Myocyte (in vitro differentiated cells): Measurements from ENCODE around the gene C20orf96. TPM values are rescaled to one million over a fixed set of nuclear protein-coding genes. Genes with fewer than 3 reads are reported as not detected.
"Not testable (repeated sequence)": the region's sequence is repeated elsewhere in the genome, so short reads cannot be mapped to it uniquely, and the experiment has no call there.

Experiments
- DNase-seq: peaks from one replicate; pipeline ENCODE4 v3.0.0-alpha.2; 2012; ENCODE audit warnings: low read depth
- polyA plus RNA-seq: library from polyadenylated mRNA; unstranded; fragments of >200 nt; gene quantifications from one replicate; pipeline ENCODE4 v1.2.1, GENCODE V29; 2012; ENCODE audit warnings: missing spikeins
- total RNA-seq: library from RNA; depleted of rRNA; stranded (reverse); fragments of >200 nt; gene quantifications from 2 replicates; pipeline ENCODE4 v1.2.3, GENCODE V29; 2014

Gene C20orf96, protein sequence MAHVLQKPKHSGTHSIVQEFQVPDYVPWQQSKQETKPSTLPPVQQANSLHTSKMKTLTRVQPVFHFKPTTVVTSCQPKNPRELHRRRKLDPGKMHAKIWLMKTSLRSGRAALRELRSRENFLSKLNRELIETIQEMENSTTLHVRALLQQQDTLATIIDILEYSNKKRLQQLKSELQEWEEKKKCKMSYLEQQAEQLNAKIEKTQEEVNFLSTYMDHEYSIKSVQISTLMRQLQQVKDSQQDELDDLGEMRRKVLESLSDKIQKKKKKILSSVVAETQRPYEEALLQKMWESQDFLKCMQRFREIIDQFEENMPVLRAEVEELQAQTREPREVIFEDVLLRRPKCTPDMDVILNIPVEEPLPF
- 2.5 and 3.3 TPM in 2 replicates for total RNA-seq
- 11.1 TPM for polyA plus RNA-seq

DNA sequence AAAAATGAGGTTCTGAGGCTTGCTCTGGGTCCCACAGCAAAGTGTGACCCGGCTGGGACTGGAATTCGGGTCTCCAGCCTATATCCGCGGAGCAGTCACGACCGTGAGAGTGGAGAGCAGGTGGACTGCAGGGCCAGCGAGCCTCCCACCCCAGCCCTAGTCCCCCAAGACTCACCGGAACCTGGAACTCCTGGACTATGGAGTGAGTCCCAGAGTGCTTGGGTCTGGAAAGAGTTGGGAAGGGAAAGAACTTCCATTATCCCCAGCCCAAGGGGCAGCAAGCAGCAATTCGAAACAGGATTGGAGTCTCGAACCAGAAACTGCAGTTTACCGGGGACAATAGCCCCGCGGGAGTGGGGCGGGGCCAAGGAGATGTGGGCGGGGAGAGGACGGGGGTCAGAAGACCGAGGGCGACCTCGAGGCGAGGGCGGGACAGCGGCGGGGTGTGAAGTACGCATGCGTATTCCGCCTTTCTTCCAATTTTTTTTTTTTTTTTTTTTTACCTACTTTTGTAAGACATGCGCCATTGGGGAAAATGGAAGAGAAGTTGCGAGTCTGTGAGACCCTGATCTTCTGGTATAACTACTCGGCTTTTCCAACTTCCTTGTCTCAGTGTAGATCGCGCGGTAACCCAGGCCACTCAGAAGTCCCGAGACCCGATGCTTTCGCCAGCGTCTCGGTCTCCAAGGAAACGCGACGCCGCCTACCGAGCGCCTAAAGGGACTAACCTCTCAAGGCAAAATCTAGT lies at the start of gene C20orf96:
Gene C20orf96, minus strand, starts transcription at position 667 of the 748 bp plus-strand sequence. Its CDS starts 140 bp downstream, at position 527.
- DNase-seq: peak; percentile 97

DNA sequence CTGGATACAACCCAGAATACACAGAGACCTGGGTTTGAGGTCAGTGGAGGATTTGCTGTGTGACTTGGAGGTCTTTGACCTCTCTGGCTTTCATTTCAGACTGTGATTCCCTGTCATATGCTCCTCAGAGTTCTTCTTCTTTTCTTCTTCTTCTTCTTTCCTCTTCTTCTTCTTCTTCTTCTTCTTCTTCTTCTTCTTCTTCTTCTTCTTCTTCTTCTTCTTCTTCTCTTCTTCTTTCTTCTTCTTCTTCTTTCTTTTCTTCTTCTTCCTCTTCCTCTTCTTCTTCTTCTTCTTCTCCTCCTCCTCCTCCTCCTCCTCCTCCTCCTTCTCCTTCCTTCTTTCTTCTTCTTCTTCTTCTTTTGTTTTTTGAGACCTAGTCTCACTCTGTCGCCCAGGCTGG lies 45.5 kb upstream of the C20orf96 start:
- DNase-seq: not testable (repeated sequence)

DNA sequence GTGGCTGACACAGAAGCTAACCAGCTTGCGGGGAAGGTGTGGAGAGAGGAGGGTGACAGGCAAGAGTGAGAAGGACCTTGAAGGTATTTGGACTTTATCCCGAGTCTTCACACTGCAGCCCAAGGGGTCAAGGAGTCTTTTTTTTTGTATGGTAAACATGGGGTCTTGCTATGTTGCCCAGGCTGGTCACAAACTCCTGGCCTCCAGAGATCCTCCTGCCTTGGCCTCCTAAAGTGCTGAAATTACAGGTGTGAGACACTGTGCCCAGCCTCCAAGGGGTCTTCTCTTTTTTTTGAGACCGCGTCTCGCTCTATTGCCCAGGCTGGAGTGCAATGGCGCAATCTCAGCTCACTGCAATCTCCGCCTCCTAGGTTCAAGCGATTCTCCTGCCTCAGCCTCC lies 44.0 kb upstream of the C20orf96 start:
- DNase-seq: no peak

DNA sequence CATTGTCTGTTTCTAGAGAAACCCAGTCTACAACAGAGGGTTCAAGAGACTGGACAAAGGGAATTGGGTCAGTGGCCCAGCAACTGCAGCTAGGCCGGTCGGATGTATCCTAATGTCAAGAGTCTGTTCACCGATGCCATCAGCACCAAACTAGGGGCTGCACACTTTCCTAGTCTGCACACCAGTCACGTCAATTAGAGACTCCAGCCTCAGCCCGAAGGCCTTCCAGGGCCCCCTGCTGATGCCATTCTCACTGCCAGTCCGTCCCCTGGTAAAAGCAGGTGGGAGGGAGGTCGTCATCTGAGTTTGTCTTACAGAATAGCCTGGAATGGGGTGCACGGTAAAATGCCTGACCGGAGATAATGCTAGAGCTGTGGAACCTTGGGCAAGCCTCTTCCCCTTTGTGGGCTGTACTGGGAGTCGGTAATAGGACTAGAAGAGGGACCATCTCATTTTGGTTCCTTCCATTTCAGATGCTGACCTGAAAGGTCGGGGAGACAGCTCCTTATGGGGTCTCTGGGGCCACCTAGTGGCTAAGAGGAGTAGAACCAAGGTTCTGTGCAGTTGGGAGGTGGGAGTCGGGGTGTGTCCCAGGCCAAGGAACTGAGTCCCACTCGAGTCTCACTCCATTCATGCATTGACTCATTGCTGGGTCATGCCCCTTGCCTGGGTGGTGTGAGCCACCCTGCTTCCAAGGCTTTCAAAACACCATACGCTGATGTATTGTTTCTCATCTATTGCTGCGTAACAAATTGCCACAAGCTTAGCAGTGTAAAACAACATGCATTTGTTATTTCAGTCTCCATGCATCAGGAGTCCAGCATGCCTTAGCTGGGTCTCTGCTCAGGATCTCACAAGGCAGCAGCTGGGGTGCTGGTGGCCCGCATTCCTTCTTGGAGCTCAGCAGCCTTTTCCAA lies 39.9 kb upstream of the C20orf96 start:
- peak; percentile 68 for DNase-seq

DNA sequence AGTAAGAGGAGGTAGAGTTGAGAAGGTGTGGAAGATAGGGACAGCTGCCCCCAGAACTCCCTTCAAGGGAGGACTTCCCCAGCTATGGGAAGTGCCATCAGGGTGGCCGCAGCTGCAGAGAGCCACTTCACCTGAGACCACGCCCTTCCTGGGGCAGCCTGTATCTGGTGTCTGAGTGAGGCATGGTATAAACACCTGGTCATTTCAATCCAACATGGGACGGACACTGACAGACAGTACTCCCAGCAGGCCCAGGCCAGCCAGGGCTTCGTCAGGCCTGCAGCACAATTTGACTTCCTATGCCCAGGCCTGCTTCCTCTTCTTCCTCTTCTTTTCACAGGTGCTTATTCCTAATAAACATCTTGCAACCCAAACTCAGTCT lies 39.3 kb upstream of the C20orf96 start:
- DNase-seq: peak; percentile 33

DNA sequence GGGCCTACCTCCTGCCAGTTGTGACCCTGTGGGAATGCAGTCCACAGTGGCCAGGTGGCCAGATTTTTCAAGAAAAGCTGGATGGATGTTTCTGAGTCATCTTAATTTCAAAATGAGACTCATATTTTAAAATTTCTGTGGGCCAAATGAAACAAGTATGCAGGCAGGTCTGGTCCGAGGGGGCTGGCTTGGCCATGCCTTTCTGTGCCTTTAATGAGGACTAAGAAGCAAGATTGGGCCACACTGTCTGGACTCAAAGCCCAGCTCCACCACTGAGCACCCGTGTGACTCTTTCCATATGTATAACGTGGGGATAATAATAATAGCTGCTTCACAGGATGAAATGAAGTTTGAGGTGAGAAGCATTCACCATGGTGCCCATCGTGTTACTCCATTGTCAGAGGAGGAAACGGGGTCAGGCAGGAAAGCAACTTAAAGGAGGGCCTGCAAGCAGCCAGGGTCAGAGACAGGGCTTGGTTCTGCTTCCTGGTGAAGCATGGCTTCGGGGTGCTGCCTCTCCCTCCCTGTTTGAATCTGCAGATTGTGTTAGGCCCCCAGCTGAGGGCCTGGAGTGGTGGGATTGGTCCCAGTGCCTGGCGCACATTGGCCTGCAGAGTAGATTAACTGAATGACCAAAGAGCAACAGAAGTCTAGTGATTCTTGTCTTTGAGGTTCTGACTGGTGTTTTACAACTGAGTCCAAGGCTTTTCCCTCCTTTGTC lies 38.6 kb upstream of the C20orf96 start:
- no peak for DNase-seq

DNA sequence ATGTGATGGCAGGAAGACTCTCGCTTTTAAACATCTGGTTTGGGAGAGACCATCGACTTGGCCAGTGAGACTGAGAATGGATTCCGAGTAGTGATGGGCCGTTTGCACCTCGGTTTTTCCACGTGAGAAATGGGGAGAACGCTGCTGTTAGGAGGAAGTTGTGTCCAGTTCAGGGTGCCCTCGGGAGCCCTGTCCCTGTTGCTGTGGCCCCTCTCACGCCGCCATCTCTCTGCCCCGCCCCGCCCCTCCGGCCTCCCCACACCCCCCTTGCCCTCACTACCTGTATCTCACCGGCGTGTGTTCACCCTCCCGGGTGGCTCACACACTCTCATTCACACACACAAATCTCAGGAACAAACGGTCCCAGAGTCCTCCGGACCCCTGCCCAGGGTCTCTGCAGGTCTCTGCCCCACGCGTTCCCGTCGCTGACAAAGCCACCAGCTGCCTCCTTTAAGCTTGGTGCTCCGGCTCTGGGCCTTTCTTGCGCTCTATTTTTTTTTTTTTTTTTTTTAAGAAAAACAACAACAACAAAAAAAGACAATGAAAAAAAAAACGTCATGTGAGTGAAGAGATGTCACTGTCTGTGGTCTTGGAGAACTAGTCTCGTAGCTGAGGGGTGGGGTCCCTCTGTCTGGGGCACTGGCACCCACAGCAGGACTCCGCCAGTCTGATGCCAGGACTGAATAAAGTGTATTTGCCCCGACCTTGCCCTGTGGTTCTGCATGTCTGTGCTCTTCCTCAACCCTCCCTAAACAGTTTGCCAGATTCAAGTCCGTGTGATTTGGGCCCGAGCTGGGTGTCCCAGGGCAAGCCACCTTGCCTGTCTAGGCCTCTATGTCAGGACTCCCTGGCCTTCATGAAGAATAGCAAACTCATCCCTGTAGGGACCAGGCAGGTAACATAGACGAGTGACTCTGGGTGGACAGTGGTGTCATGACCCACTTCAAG lies 37.8 kb upstream of the C20orf96 start:
- DNase-seq: no peak

DNA sequence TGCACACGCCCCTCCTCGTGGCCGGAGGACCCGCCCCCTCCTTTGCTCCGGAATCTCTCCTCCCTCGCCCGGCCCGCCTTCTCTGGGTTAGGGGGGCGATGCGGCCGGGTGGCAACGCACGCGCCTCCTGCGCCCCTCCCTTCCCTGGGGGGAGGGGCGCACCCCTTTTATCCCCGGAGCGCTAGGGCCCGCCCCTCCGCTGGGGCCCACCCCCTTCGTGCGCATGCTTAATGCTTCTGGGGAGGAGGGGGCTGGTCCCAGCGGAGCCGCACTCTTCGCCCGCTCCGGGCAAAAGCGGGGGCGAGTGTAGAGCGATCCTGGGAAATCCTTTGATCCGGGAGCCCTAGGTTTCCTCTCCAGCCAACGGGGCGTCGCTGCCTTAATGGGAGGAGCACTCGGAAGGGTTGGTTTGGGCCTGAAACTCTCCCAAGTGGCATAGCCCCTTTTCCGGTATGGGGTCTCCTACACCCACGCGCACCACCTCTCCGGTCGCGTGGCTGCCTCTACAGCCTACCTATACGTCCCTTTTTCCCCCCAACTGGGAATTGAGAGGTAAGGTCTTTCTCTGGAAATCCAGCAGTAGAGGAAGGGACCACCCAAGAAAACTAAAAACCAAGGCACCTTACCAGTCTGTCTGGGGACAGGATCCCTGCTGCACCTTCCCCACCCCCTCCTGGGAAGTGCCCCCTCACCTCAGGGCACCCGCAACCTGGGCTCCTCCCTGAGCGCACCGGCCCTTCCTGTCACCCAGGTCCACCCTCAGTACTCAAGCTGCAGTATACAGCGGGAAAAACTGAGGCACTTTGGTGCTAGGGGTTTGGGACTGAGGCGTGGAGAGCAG lies 36.9 kb upstream of the C20orf96 start:
- peak; percentile 94 for DNase-seq

DNA sequence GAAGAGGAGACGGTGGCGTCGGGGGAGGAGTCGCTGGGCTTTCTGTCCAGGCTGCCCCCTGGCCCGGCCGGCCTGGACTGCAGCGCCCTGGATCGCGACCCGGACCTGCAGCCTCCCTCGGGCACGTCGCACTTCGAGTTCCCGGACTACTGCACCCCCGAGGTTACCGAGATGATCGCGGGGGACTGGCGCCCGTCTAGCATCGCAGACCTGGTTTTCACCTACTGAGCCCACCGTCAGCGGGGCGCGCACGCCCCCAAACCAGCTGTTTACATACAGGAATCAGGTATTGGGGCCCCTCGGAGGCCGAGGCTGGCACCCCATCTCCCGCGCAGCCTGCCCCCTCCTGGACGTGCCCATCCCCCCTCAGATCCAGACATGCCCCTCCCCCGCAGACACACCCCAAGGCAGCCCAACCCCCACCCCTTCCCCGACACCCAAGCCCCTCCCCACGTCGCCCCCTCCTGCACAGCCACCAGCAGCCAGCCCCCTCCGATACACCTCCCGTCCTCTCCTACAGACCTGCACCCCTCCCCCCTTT lies 36.2 kb upstream of the C20orf96 start:
- peak; percentile 36 for DNase-seq

DNA sequence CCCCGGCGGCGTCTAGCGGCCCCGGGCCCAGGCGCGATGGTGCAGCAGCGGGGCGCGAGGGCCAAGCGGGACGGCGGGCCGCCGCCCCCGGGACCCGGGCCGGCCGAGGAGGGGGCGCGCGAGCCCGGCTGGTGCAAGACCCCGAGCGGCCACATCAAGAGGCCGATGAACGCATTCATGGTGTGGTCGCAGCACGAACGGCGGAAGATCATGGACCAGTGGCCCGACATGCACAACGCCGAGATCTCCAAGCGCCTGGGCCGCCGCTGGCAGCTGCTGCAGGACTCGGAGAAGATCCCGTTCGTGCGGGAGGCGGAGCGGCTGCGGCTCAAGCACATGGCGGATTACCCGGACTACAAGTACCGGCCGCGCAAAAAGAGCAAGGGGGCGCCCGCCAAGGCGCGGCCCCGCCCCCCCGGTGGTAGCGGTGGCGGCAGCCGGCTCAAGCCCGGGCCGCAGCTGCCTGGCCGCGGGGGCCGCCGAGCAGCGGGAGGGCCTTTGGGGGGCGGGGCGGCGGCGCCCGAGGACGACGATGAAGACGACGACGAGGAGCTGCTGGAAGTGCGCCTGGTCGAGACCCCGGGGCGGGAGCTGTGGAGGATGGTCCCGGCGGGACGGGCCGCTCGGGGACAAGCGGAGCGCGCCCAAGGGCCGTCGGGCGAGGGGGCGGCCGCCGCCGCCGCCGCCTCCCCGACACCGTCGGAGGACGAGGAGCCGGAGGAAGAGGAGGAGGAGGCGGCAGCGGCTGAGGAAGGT lies 35.5 kb upstream of the C20orf96 start:
- peak; percentile 82 for DNase-seq

DNA sequence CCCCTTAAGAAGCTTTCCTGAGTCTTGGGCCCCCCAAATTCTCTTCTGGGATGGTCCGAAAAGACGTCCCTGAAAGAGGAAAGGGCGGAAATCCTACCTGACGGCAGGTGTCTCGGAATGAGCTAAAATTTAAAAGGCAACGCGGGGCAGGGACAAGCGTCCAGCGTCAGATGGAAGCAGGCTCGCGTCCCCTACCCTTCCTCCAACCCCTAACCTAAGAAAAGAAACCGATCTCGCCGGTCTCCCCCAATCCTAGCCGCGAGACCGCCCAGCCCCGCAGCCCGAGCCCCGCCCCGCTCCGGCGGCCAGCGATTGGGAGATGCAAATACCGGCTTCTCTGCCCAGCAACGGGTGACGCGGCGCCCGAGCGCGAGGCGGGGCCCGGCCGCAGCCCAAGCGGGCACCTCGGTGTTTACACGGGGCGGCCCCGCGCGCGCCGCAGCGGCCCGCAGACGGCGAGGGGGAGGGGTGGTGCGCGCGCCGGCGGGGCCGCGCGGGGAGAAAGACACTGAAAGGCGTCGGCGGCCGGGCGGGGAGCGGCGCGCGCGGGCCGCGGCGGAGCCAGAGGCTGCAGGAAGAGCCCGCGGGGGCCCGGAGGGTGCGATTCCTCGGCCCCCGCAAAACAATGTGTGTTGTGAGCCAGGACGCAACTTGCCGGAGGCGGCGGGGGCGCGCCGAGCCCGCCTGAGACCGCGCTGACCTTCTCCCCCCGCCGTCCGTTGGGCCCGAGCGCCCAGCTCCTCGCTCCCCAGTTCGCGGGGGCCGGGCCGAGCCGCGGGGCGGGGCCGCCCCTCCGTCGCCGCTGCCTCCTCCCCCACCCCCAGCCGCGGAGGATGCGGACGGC lies 34.7 kb upstream of the C20orf96 start, which contains the start of gene SOX12:
Gene SOX12, plus strand, starts transcription at position 508 of the 844 bp plus-strand sequence. CDS start 373 bp downstream, outside the sequence.
- DNase-seq: peak; percentile 93

DNA sequence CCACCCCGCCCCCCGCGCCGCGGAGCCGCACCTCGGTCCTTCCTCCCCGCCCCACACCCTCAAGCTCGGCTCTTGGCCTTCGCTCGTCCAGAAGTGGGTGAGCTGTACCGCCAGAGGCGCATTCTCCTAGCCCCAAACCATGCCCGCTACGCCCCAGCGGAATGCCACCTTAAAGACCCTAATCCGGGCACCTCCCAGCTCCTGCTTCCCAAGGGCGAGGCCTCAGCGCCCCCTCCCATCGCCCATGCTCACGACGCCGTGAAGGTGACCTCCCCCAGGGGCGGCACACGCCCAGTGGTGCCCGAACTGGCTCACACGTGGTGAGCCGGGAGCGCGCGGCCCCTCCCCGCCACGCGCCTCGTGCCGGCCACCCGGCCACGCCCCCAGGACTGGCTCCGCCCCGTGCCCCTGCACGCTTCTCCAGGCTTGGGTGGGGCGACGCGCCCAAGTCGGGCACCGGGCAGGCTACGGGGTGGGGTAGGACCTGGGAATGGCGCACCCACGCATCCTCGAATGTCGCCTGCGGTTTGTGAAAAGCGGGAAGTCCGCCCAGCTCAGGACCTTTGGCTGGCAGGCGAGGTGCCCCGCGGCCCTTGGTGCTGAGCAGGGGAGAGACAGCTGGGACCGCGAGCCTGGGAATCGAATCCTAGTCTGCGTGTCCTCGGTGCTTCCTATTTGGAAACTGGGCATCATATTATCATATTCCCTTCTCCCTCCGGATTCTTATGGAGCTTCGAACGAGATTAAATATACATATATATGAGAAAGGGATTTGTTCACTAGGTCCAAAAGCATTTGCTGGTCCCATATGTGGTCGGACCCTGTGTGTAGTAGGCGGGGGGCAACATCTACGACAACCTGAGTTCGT lies 33.9 kb upstream of the C20orf96 start:
- DNase-seq: peak; percentile 95

DNA sequence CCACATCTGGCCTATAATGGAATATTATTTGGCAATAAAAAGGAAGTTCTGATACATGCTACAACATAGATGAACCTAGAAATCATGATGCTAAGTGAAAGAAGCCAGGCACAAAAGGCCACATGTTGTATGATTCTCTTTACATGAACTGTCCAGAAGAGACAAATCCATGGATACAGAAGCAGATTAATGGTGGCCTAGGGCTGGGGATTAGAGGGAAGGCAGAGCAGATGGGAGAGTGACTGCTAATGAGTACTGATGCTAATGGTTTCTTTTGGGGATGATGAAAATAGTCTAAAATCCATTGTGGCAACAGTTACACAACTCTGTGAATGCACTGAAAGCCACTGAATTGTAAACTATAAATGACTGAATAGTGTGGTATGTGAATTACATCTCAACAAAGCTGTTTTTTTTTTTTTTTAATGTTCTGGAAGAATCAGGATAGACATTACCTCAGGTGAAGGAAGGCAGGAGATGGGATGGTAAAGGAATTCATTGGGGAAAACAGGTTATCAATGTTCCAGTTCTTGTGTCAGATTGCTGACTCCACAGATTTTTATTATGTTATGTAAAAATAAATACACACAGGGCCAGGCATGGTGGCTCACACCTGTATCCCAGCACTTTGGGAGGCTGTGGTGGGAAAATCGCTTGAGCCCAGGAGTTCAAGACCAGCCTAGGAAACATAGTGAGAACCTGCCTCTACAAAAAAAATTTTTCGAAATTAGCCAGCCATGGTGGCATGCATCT lies 25.9 kb upstream of the C20orf96 start:
- no peak for DNase-seq

DNA sequence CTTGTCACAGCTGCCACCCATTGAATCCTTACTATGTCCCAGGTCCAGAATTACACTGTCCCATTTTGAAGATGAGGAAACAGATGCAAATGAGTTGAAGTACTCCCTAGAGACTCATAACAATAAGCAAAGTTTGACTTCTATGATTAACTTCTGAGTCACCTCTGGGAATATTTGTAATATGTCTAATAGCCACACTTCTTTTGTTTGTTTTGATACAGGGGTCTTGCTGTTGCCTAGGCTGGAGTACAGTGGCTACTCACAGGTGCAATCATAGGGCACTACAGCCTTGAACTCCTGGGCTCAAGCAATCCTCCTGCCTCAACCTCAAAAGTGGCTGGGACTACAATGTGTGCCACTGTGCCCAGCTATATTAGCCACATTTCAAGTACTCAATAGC lies 23.4 kb upstream of the C20orf96 start:
- peak; percentile 64 for DNase-seq

DNA sequence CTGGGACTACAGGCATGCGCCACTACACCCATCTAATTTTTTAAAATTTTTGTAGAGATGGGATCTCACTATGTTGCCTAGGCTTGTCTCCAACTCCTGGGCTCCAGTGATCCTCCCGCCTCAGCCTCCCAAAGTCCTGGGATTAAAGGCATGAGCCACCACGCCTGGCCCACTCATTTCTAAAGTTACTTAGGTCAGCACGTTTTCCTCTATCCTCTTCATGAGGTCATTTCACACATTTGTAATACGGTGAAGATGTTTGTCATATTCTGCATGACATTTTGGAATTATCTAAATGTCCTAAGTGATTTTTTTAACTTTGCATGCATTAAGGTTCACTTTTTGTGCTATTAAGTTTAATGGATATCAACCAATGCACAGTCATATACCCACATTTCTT lies 22.9 kb upstream of the C20orf96 start:
- no peak for DNase-seq
